GM12878 (cell line): Measurements from ENCODE around the gene HTRA2. TPM values are rescaled to one million over a fixed set of nuclear protein-coding genes. Genes with fewer than 3 reads are reported as not detected.

ENCODE experiments used
- ATAC-seq: fragments of 200-7000 bp; cut with Tn5 transposase; 3 replicates; pipeline ENCODE4 v1.9.1; 2020; ENCODE audit warnings: mild to moderate bottlenecking, moderate library complexity
- BruUV-seq: library from RNA; stranded (reverse); fragments of 400-500 nt; replicated peaks from 2 replicates; lab custom pipeline; 2021; lab: Mats Ljungman, UMichigan
- CTCF ChIA-PET: fragments of 300-600 bp; sonication (Branson Sonifier 250); formaldehyde crosslinking; extraction: SDS; loops from one replicate; lab custom pipeline; 2021; ENCODE audit warnings: inconsistent platforms; lab: Yijun Ruan, JAX
- POLR2A ChIA-PET: fragments of 350-600 bp; formaldehyde crosslinking; extraction: SDS; loops from one replicate; lab custom pipeline; 2021; ENCODE audit warnings: inconsistent platforms; lab: Charles Lee
- RAD21 ChIA-PET: fragments of 300-600 bp; sonication (Branson Sonifier 250); formaldehyde crosslinking; loops from one replicate; lab custom pipeline; 2023; ENCODE audit warnings: antibody characterized with exemption; ENCODE audit not compliant: unreplicated experiment; lab: Charles Lee
- SMC1A ChIA-PET: fragments of 300-600 bp; sonication (Branson Sonifier 250); formaldehyde crosslinking; loops from one replicate; lab custom pipeline; 2023; ENCODE audit not compliant: unreplicated experiment, uncharacterized antibody; lab: Charles Lee
- DNase-seq: peaks from one replicate; pipeline ENCODE4 v3.0.0-alpha.2; 2011; ENCODE audit warnings: low read depth, low spot score
- FAIRE-seq: peaks from 3 replicates; lab custom pipeline; 2011; peaks lifted over from hg19 to GRCh38; lab: Jason Lieb, UNC
- H2AFZ ChIP-seq: 2 replicates; pipeline ENCODE4 v1.6.0; 2011; ENCODE audit warnings: low read depth, low read length, control low read depth; ENCODE audit not compliant: control insufficient read depth
- H3K27ac ChIP-seq: 2 replicates; pipeline ENCODE4 v1.5.1; 2011; ENCODE audit warnings: control low read depth; ENCODE audit not compliant: control insufficient read depth, insufficient read depth
- H3K27me3 ChIP-seq, 2 experiments: replicated peaks in 1 of 2; 2 replicates each; pipeline versions ENCODE4 v1.6.0 to v1.6.1; 2011; ENCODE audit warnings: low read length in 1 of 2; ENCODE audit not compliant: control insufficient read depth in 2 of 2, insufficient read depth in 2 of 2
- H3K36me3 ChIP-seq, 2 experiments: 2 replicates each; pipeline ENCODE4 v1.5.1; 2011; ENCODE audit warnings: low read length in 1 of 2; ENCODE audit not compliant: control insufficient read depth in 2 of 2, insufficient read depth in 2 of 2
- H3K4me1 ChIP-seq: 2 replicates; pipeline ENCODE4 v1.6.1; 2011; ENCODE audit warnings: mild to moderate bottlenecking, low read length, moderate library complexity, mixed read lengths; ENCODE audit not compliant: control insufficient read depth, insufficient read depth
- H3K4me2 ChIP-seq: 2 replicates; pipeline ENCODE4 v1.6.0; 2011; ENCODE audit warnings: control low read depth; ENCODE audit not compliant: control insufficient read depth, insufficient read depth
- H3K4me3 ChIP-seq: fragments of 200-600 bp; sonication (generic); 2 replicates; pipeline ENCODE4 v1.5.1; 2016
- H3K79me2 ChIP-seq: 2 replicates; pipeline ENCODE4 v1.6.0; 2011; ENCODE audit warnings: low read length; ENCODE audit not compliant: control insufficient read depth, insufficient read depth
- H3K9ac ChIP-seq: 2 replicates; pipeline ENCODE4 v1.8.0; 2011; ENCODE audit warnings: low read length, control low read depth, mixed read lengths; ENCODE audit not compliant: control insufficient read depth, insufficient read depth
- H3K9me3 ChIP-seq: replicated peaks from 3 replicates; pipeline ENCODE4 v1.5.1; 2011; ENCODE audit warnings: mild to moderate bottlenecking, low read length; ENCODE audit not compliant: control insufficient read depth, insufficient read depth
- H4K20me1 ChIP-seq: 2 replicates; pipeline ENCODE4 v1.6.0; 2011; ENCODE audit not compliant: control insufficient read depth, insufficient read depth
- ATF7 ChIP-seq: fragments of 450-650 bp; IDR thresholded peaks from 2 replicates; pipeline ENCODE4 v1.6.1; 2016; ENCODE audit warnings: low read depth, mild to moderate bottlenecking
- BCL11A ChIP-seq: IDR thresholded peaks from 2 replicates; pipeline ENCODE4 v1.6.1; 2011; ENCODE audit warnings: low read depth, low read length
- CHD1 ChIP-seq: IDR thresholded peaks from 2 replicates; pipeline ENCODE4 v1.6.1; 2012; ENCODE audit warnings: low read depth, low read length, improper control_type of control experiment
- EED ChIP-seq: sonication (generic); IDR thresholded peaks from 2 replicates; pipeline ENCODE4 v1.6.1; 2016; ENCODE audit warnings: antibody characterized with exemption, low read depth
- EGR1 ChIP-seq, 2 experiments: IDR thresholded peaks; 1 replicate in 1 of 2; 2 replicates in 1 of 2; pipeline ENCODE4 v1.6.1; 2011 to 2012; ENCODE audit warnings: low read depth in 2 of 2, low read length in 2 of 2, borderline replicate concordance in 1 of 2, mild to moderate bottlenecking in 1 of 2, moderate library complexity in 1 of 2
- ETV6 ChIP-seq, 2 experiments: fragments of 450-650 bp in 1 of 2; IDR thresholded peaks in 1 of 2; conservative IDR thresholded peaks in 1 of 2; 2 replicates each; pipeline ENCODE4 v1.6.1; 2014; ENCODE audit warnings: antibody characterized with exemption in 1 of 2, borderline replicate concordance in 1 of 2, low read depth in 1 of 2, mild to moderate bottlenecking in 1 of 2, moderate library complexity in 1 of 2
- FOS ChIP-seq: IDR thresholded peaks from 3 replicates; pipeline ENCODE4 v1.6.1; 2011; ENCODE audit warnings: borderline replicate concordance; ENCODE audit not compliant: insufficient read length; ENCODE audit errors: extremely low read depth
- IKZF2 ChIP-seq, 2 experiments: fragments of 450-650 bp; IDR thresholded peaks; 2 replicates each; pipeline ENCODE4 v1.6.1; 2017; ENCODE audit warnings: mild to moderate bottlenecking in 2 of 2, moderate library complexity in 2 of 2
- JUNB ChIP-seq: IDR thresholded peaks from 2 replicates; pipeline ENCODE4 v1.6.1; 2016; ENCODE audit warnings: antibody characterized with exemption, mild to moderate bottlenecking
- NFIC ChIP-seq: IDR thresholded peaks from 2 replicates; pipeline ENCODE4 v1.6.1; 2012; ENCODE audit warnings: low read depth, mild to moderate bottlenecking, inconsistent platforms, low read length, moderate library complexity
- PAX5 ChIP-seq: IDR thresholded peaks from 2 replicates; pipeline ENCODE4 v1.6.1; 2011; ENCODE audit warnings: low read depth, low read length, borderline replicate concordance
- PKNOX1 ChIP-seq: fragments of 450-650 bp; IDR thresholded peaks from 2 replicates; pipeline ENCODE4 v1.6.1; 2016; ENCODE audit warnings: mild to moderate bottlenecking
- PML ChIP-seq: IDR thresholded peaks from 2 replicates; pipeline ENCODE4 v1.6.1; 2012; ENCODE audit warnings: low read length, inconsistent platforms
- TAF1 ChIP-seq: IDR thresholded peaks from 2 replicates; pipeline ENCODE4 v1.6.1; 2011; ENCODE audit warnings: mild to moderate bottlenecking, low read depth, low read length, borderline replicate concordance
- TARDBP ChIP-seq: IDR thresholded peaks from 2 replicates; pipeline ENCODE4 v1.6.1; 2016; ENCODE audit warnings: borderline replicate concordance
- USF2 ChIP-seq: IDR thresholded peaks from 2 replicates; pipeline ENCODE4 v1.6.1; 2011; ENCODE audit warnings: low read depth, low read length, improper control_type of control experiment, borderline replicate concordance
- WGBS: methylation state at CpG from one replicate; pipeline ENCODE4 v1.1.6; 2016; ENCODE audit warnings: low lambda C conversion rate; ENCODE audit not compliant: insufficient replicate concordance, insufficient coverage; ENCODE audit errors: missing lambda C conversion rate; 5-methylcytosine and 5-hydroxymethylcytosine counted together
- in situ Hi-C: fragments of 300-500 bp; cut with MboI; formaldehyde crosslinking; loops from 9 replicates; pipeline ENCODE4 v1.14.3; 2018; ENCODE audit warnings: mixed read lengths
- intact Hi-C: fragments of 100-400 bp; cut with micrococcal nuclease; formaldehyde crosslinking; loops from one replicate; pipeline ENCODE4 v1.14.2; 2022; ENCODE audit not compliant: unreplicated experiment
- polyA plus RNA-seq, 11 experiments: library from polyadenylated mRNA; depleted of rRNA in 4 of 11; unstranded in 6 of 11; stranded (reverse) in 5 of 11; fragments of >200 nt; fragmentation: Nextera tagmentation in 4 of 11; fragmentation: Illumina TruSeq in 1 of 11; extraction: Ambion mirVana in 4 of 11; extraction: Trizol in 1 of 11; gene quantifications; 1 replicate in 1 of 11; 2 replicates in 10 of 11; pipeline versions ENCODE4 v1.2.1 to v1.2.3, GENCODE V29; 2011 to 2016; ENCODE audit warnings: inconsistent platforms in 2 of 11, missing spikeins in 2 of 11, low read depth in 1 of 11
- total RNA-seq, 4 experiments: library from RNA; depleted of rRNA in 3 of 4; stranded (reverse); fragments of >200 nt in 3 of 4; fragmentation: Illumina TruSeq in 1 of 4; extraction: Trizol in 1 of 4; gene quantifications; 2 replicates each; pipeline versions ENCODE4 v1.2.1 to v1.2.3, GENCODE V29; 2013 to 2021

The HTRA2 gene
- total and polyA plus RNA-seq, 10 of the 15 experiments (the other 5 are each of a cell fraction or from before 2014, with no cell fraction given), result 42.3 to 73.9 (median 54.6) TPM

GRCh38 chr2:74572178-74572925 lies 42.6 kb downstream of the HTRA2 start (continued):
- TF ChIP-seq PAX5 (no peak), FOS (no peak), USF2 (no peak)

GRCh38 chr2:74573747-74574562 lies 44.2 kb downstream of the HTRA2 start:
- FAIRE-seq (peak; percentile 47), DNase-seq (peak; percentile 59), ATAC-seq (peak; percentile 54)
- CTCF ChIA-PET, result interaction anchor here (0.9 to 17.4 kb wide), 11 partner anchors 13 to 239 kb away, joined by 3 to 281 read pairs (median 4); no protein-coding TSS in a partner anchor
- Histone ChIP-seq H3K4me3 (peak overlapping the region; percentile 13; the same call in 1 of the 2 replicates), H3K4me1 (peaks cover 77% of the 10 kb centered on the region), H3K27me3 (no peaks in the 10 kb centered on the region), H2AFZ (peak overlapping the region; percentile 69), H3K79me2 (no peaks in the 10 kb centered on the region), H3K9me3 (no peaks in the 10 kb centered on the region), H3K9ac (no peak overlapping the region; the same call in 1 of the 2 replicates), H3K4me2 (peak overlapping the region; percentile 78), H3K27ac (peak overlapping the region; percentile 43), H4K20me1 (no peaks in the 10 kb centered on the region), H3K36me3 (no peaks in the 10 kb centered on the region)
- BruUV-seq, result no TSS peak
- RAD21 ChIA-PET, result interaction anchor here (1.0 to 10.3 kb wide), 7 partner anchors 13 to 92 kb away, joined by 3 to 152 read pairs (median 5); partner anchors contain the start of genes CCDC142 and TTC31
- in situ Hi-C loops, result no loop called here
- POLR2A ChIA-PET, result interaction anchor here (0.6 to 25.0 kb wide), 8 partner anchors 11 to 542 kb away, joined by 3 to 441 read pairs (median 4); partner anchors contain the start of genes DOK1, HTRA2, LOXL3 and MRPL53
- WGBS, result 12% methylated on average over 7 of the region's 7 CpGs
- intact Hi-C loops, result no loop called here
- SMC1A ChIA-PET, result interaction anchor here (0.6 to 16.6 kb wide), 10 partner anchors 8 to 909 kb away, joined by 3 to 371 read pairs (median 6); partner anchors contain the start of genes AUP1 and HTRA2
- 0 out of 2 replicates have a peak, but pooled peaks have one; percentile 17 for TF ChIP-seq ATF7
- TF ChIP-seq TARDBP, result no peak
- no peak for TF ChIP-seq JUNB
- TF ChIP-seq EED, result peak; percentile 68; the same call in 1 of the 2 replicates
- peak in 1 of 2 experiments; percentile 78; a peak in 2 of 3 replicates for TF ChIP-seq EGR1 (IDR thresholded peaks at IDR 0.05; ENCODE audit: borderline replicate concordance in 1 of 2, low read depth in 2 of 2, low read length in 2 of 2)
- TF ChIP-seq PML, result peak; percentile 63; the same call in 1 of the 2 replicates
- peak in 1 of 2 experiments; percentile 99; a peak in 2 of 4 replicates for TF ChIP-seq ETV6 (conservative IDR thresholded peaks at IDR 0.05 in 1 of 2, IDR thresholded peaks at IDR 0.05 in 1 of 2; ENCODE audit: borderline replicate concordance in 1 of 2, low read depth in 1 of 2)
- no peak for TF ChIP-seq BCL11A
- TF ChIP-seq NFIC, result peak; percentile 46
- TF ChIP-seq CHD1, result no peak
- 0 out of 2 replicates have a peak, but pooled peaks have one; percentile 6 for TF ChIP-seq PKNOX1
- TF ChIP-seq TAF1, result peak; percentile 46; the same call in 1 of the 2 replicates
- TF ChIP-seq IKZF2 (IDR thresholded peaks at IDR 0.05), result peak; percentile 46 to 50
